ENCODE data around the gene CDH12.

Gene CDH12

GRCh38 chr5:22719842-22720241 lies 133.3 kb downstream of the CDH12 start:
- no peak overlapping the region for H3K27ac ChIP-seq (ENCODE audit: low read length)
- H3K36me3 ChIP-seq (ENCODE audit: control insufficient read depth, insufficient read depth, low read length), result no peaks in the 10 kb centered on the region
- no peak for DNase-seq (ENCODE audit: low read depth, low spot score)
- H3K9me3 ChIP-seq (ENCODE audit: control insufficient read depth, insufficient read depth, low read length), result no peaks in the 10 kb centered on the region
- H3K4me3 ChIP-seq (ENCODE audit: low read length), result no peak overlapping the region
- no peaks in the 10 kb centered on the region for H3K4me1 ChIP-seq (ENCODE audit: control insufficient read depth, insufficient read depth, low read length)
- WGBS (ENCODE audit: insufficient coverage, insufficient read length), result no CpG with 5 or more reads among the region's 3 CpGs
- H3K27me3 ChIP-seq (ENCODE audit: control insufficient read depth, insufficient read depth, low read length), result no peaks in the 10 kb centered on the region

- no peak for DNase-seq (ENCODE audit: low read depth, low spot score)
- H3K4me3 ChIP-seq (ENCODE audit: low read length), result no peak overlapping the region
- WGBS (ENCODE audit: insufficient coverage, insufficient read length), result no CpG with 5 or more reads among the region's 2 CpGs
- H3K4me1 ChIP-seq (ENCODE audit: control insufficient read depth, insufficient read depth, low read length), result no peaks in the 10 kb centered on the region
- no peaks in the 10 kb centered on the region for H3K27me3 ChIP-seq (ENCODE audit: control insufficient read depth, insufficient read depth, low read length)
- no peaks in the 10 kb centered on the region for H3K36me3 ChIP-seq (ENCODE audit: control insufficient read depth, insufficient read depth, low read length)
- no peaks in the 10 kb centered on the region for H3K9me3 ChIP-seq (ENCODE audit: control insufficient read depth, insufficient read depth, low read length)
- H3K27ac ChIP-seq (ENCODE audit: low read length), result no peak overlapping the region
These were observed 142.5 kb downstream of the CDH12 start for GRCh38 chr5:22710660-22711059.

GRCh38 chr5:22709743-22710142 lies 143.4 kb downstream of the CDH12 start:
- Histone ChIP-seq H3K27me3 (ENCODE audit: control insufficient read depth, insufficient read depth, low read length) (no peaks in the 10 kb centered on the region), H3K4me3 (ENCODE audit: low read length) (no peak overlapping the region), H3K36me3 (ENCODE audit: control insufficient read depth, insufficient read depth, low read length) (no peaks in the 10 kb centered on the region), H3K27ac (ENCODE audit: low read length) (no peak overlapping the region), H3K9me3 (ENCODE audit: control insufficient read depth, insufficient read depth, low read length) (no peaks in the 10 kb centered on the region), H3K4me1 (ENCODE audit: control insufficient read depth, insufficient read depth, low read length) (no peaks in the 10 kb centered on the region)
- DNase-seq (ENCODE audit: low read depth, low spot score), result no peak

- Histone ChIP-seq H3K4me1 (ENCODE audit: control insufficient read depth, insufficient read depth, low read length) (no peaks in the 10 kb centered on the region), H3K36me3 (ENCODE audit: control insufficient read depth, insufficient read depth, low read length) (no peaks in the 10 kb centered on the region)
These were observed 144.3 kb downstream of the CDH12 start for GRCh38 chr5:22708770-22709328.

GRCh38 chr5:22706901-22707300 lies 146.2 kb downstream of the CDH12 start:
- Histone ChIP-seq H3K27ac (ENCODE audit: low read length) (no peak overlapping the region), H3K27me3 (ENCODE audit: control insufficient read depth, insufficient read depth, low read length) (no peaks in the 10 kb centered on the region), H3K4me1 (ENCODE audit: control insufficient read depth, insufficient read depth, low read length) (no peaks in the 10 kb centered on the region), H3K4me3 (ENCODE audit: low read length) (no peak overlapping the region), H3K36me3 (ENCODE audit: control insufficient read depth, insufficient read depth, low read length) (no peaks in the 10 kb centered on the region), H3K9me3 (ENCODE audit: control insufficient read depth, insufficient read depth, low read length) (no peaks in the 10 kb centered on the region)
- DNase-seq (ENCODE audit: low read depth, low spot score), result no peak
- WGBS (ENCODE audit: insufficient coverage, insufficient read length), result no CpG with 5 or more reads among the region's 1 CpG

More at GRCh38 chr5:22708770-22709328, 144.3 kb downstream of the CDH12 start:
- Histone ChIP-seq H3K4me3 (ENCODE audit: low read length) (no peak overlapping the region), H3K27me3 (ENCODE audit: control insufficient read depth, insufficient read depth, low read length) (no peaks in the 10 kb centered on the region), H3K9me3 (ENCODE audit: control insufficient read depth, insufficient read depth, low read length) (no peaks in the 10 kb centered on the region), H3K27ac (ENCODE audit: low read length) (no peak overlapping the region)
- WGBS (ENCODE audit: insufficient coverage, insufficient read length), result no CpG with 5 or more reads among the region's 9 CpGs
- DNase-seq (ENCODE audit: low read depth, low spot score), result no peak

- Histone ChIP-seq H3K4me3 (ENCODE audit: low read length) (no peak overlapping the region), H3K27me3 (ENCODE audit: control insufficient read depth, insufficient read depth, low read length) (no peaks in the 10 kb centered on the region), H3K9me3 (ENCODE audit: control insufficient read depth, insufficient read depth, low read length) (no peaks in the 10 kb centered on the region), H3K27ac (ENCODE audit: low read length) (no peak overlapping the region), H3K36me3 (ENCODE audit: control insufficient read depth, insufficient read depth, low read length) (no peaks in the 10 kb centered on the region), H3K4me1 (ENCODE audit: control insufficient read depth, insufficient read depth, low read length) (no peaks in the 10 kb centered on the region)
- no CpG with 5 or more reads among the region's 5 CpGs for WGBS (ENCODE audit: insufficient coverage, insufficient read length)
- no peak for DNase-seq (ENCODE audit: low read depth, low spot score)
These were observed 153.8 kb downstream of the CDH12 start for GRCh38 chr5:22699319-22699718.

GRCh38 chr5:22693121-22693520 lies 160.0 kb downstream of the CDH12 start:
- no peak for DNase-seq (ENCODE audit: low read depth, low spot score)
- H3K4me1 ChIP-seq (ENCODE audit: control insufficient read depth, insufficient read depth, low read length), result no peaks in the 10 kb centered on the region
- H3K36me3 ChIP-seq (ENCODE audit: control insufficient read depth, insufficient read depth, low read length), result no peaks in the 10 kb centered on the region
- no peak overlapping the region for H3K4me3 ChIP-seq (ENCODE audit: low read length)
- no peaks in the 10 kb centered on the region for H3K9me3 ChIP-seq (ENCODE audit: control insufficient read depth, insufficient read depth, low read length)
- no peaks in the 10 kb centered on the region for H3K27me3 ChIP-seq (ENCODE audit: control insufficient read depth, insufficient read depth, low read length)
- no CpG with 5 or more reads among the region's 4 CpGs for WGBS (ENCODE audit: insufficient coverage, insufficient read length)
- no peak overlapping the region for H3K27ac ChIP-seq (ENCODE audit: low read length)

- H3K4me3 ChIP-seq (ENCODE audit: low read length), result no peak overlapping the region
- peaks cover 1% of the 10 kb centered on the region; the same call in 1 of the 2 replicates for H3K4me1 ChIP-seq (ENCODE audit: control insufficient read depth, insufficient read depth, low read length)
- H3K9me3 ChIP-seq (ENCODE audit: control insufficient read depth, insufficient read depth, low read length), result no peaks in the 10 kb centered on the region
- no peak overlapping the region for H3K27ac ChIP-seq (ENCODE audit: low read length)
- no CpG with 5 or more reads among the region's 2 CpGs for WGBS (ENCODE audit: insufficient coverage, insufficient read length)
- DNase-seq (ENCODE audit: low read depth, low spot score), result no peak
- no peaks in the 10 kb centered on the region for H3K36me3 ChIP-seq (ENCODE audit: control insufficient read depth, insufficient read depth, low read length)
- H3K27me3 ChIP-seq (ENCODE audit: control insufficient read depth, insufficient read depth, low read length), result no peaks in the 10 kb centered on the region
These were observed 170.1 kb downstream of the CDH12 start for GRCh38 chr5:22683050-22683449.

GRCh38 chr5:22678886-22679285 lies 174.3 kb downstream of the CDH12 start:
- Histone ChIP-seq H3K9me3 (ENCODE audit: control insufficient read depth, insufficient read depth, low read length) (no peaks in the 10 kb centered on the region), H3K36me3 (ENCODE audit: control insufficient read depth, insufficient read depth, low read length) (no peaks in the 10 kb centered on the region), H3K4me3 (ENCODE audit: low read length) (no peak overlapping the region), H3K27ac (ENCODE audit: low read length) (no peak overlapping the region), H3K27me3 (ENCODE audit: control insufficient read depth, insufficient read depth, low read length) (no peaks in the 10 kb centered on the region), H3K4me1 (ENCODE audit: control insufficient read depth, insufficient read depth, low read length) (peaks cover 1% of the 10 kb centered on the region; the same call in 1 of the 2 replicates)
- no CpG with 5 or more reads among the region's 3 CpGs for WGBS (ENCODE audit: insufficient coverage, insufficient read length)
- no peak for DNase-seq (ENCODE audit: low read depth, low spot score)

GRCh38 chr5:22673131-22673530 lies 180.0 kb downstream of the CDH12 start:
- H3K4me1 ChIP-seq (ENCODE audit: control insufficient read depth, insufficient read depth, low read length), result no peaks in the 10 kb centered on the region
- H3K9me3 ChIP-seq (ENCODE audit: control insufficient read depth, insufficient read depth, low read length), result no peaks in the 10 kb centered on the region
- H3K36me3 ChIP-seq (ENCODE audit: control insufficient read depth, insufficient read depth, low read length), result no peaks in the 10 kb centered on the region
- no peaks in the 10 kb centered on the region for H3K27me3 ChIP-seq (ENCODE audit: control insufficient read depth, insufficient read depth, low read length)
- no peak overlapping the region for H3K27ac ChIP-seq (ENCODE audit: low read length)
- no peak for DNase-seq (ENCODE audit: low read depth, low spot score)
- no peak overlapping the region for H3K4me3 ChIP-seq (ENCODE audit: low read length)

- no peaks in the 10 kb centered on the region for H3K9me3 ChIP-seq (ENCODE audit: control insufficient read depth, insufficient read depth, low read length)
- H3K4me3 ChIP-seq (ENCODE audit: low read length), result no peak overlapping the region
- no peak for DNase-seq (ENCODE audit: low read depth, low spot score)
- H3K36me3 ChIP-seq (ENCODE audit: control insufficient read depth, insufficient read depth, low read length), result no peaks in the 10 kb centered on the region
- no peak overlapping the region for H3K27ac ChIP-seq (ENCODE audit: low read length)
- no peaks in the 10 kb centered on the region for H3K4me1 ChIP-seq (ENCODE audit: control insufficient read depth, insufficient read depth, low read length)
- H3K27me3 ChIP-seq (ENCODE audit: control insufficient read depth, insufficient read depth, low read length), result no peaks in the 10 kb centered on the region
- no CpG with 5 or more reads among the region's 4 CpGs for WGBS (ENCODE audit: insufficient coverage, insufficient read length)
These were observed 183.8 kb downstream of the CDH12 start for GRCh38 chr5:22669345-22669744.

Data from iPS DF 6.9 (cell line).